Measurements from ENCODE around the gene RERE.
A peak's percentile ranks its signal among the peaks of the same experiment; 100 is the strongest.
"Not testable (repeated sequence)": the region's sequence is repeated elsewhere in the genome, so short reads cannot be mapped to it uniquely, and the experiment has no call there.

RERE gene

DNA sequence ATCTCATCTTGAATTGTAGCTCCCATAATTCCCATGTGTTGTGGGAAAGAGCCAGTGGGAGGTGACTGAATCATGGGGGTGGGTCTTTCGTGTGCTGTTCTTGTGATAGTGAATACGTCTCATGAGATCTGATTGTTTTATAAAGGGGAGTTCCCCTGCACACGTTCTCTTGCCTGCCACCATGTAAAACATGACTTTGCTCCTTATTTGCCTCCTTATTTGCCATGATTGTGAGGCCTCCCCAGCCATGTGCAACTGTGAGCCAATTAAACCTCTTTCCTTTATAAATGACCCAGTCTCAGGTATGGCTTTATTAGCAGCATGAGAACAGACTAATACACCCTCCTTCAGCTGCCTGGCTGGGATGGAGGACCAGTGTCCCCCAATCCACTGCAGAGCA lies 224.1 kb downstream of the RERE start:
- CTCF ChIA-PET; H3K27ac ChIP-seq (ENCODE audit: extremely low read depth, low read depth, low read length); POLR2A ChIA-PET: not testable (repeated sequence)

GRCh38 chr1:8591569-8591968 lies 225.9 kb downstream of the RERE start:
- H3K4me3 ChIP-seq (ENCODE audit: low read depth, low read length): no peak overlapping the region
- peaks cover 6% of the 10 kb centered on the region; the same call in 1 of the 2 replicates for H3K4me1 ChIP-seq (ENCODE audit: control insufficient read depth, insufficient read depth, low read length)
- H3K36me3 ChIP-seq (ENCODE audit: control insufficient read depth in 2 of 2, insufficient read depth in 1 of 2, low read length in 2 of 2): no peaks in the 10 kb centered on the region
- H3K9me3 ChIP-seq (ENCODE audit: control insufficient read depth, insufficient read depth, low read depth, low read length): no peaks in the 10 kb centered on the region
- no peak overlapping the region for H3K27ac ChIP-seq (ENCODE audit: extremely low read depth, low read depth, low read length)
- CTCF ChIA-PET: no interaction called here
- POLR2A ChIA-PET: no interaction called here
- TF ChIP-seq, protein P1, sequence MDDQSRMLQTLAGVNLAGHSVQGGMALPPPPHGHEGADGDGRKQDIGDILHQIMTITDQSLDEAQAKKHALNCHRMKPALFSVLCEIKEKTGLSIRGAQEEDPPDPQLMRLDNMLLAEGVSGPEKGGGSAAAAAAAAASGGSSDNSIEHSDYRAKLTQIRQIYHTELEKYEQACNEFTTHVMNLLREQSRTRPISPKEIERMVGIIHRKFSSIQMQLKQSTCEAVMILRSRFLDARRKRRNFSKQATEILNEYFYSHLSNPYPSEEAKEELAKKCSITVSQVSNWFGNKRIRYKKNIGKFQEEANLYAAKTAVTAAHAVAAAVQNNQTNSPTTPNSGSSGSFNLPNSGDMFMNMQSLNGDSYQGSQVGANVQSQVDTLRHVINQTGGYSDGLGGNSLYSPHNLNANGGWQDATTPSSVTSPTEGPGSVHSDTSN (CRISPR knock-in tag; IDR thresholded peaks at IDR 0.05): no peak
- TF ChIP-seq ZNF830 (tag by site-specific recombination; IDR thresholded peaks at IDR 0.05; ENCODE audit: low read depth) (no peak), ZNF558 (tag by site-specific recombination; IDR thresholded peaks at IDR 0.05) (no peak), ZNF416 (tag by site-specific recombination; IDR thresholded peaks at IDR 0.05) (no peak), ZNF138 (tag by site-specific recombination; IDR thresholded peaks at IDR 0.05; ENCODE audit: borderline replicate concordance) (no peak), ZNF18 (tag by site-specific recombination; IDR thresholded peaks at IDR 0.05) (peak; percentile 65), ZFP3 (tag by site-specific recombination; IDR thresholded peaks at IDR 0.05; ENCODE audit: low read depth) (no peak), HOXD13 (CRISPR knock-in tag; IDR thresholded peaks at IDR 0.05; ENCODE audit: borderline replicate concordance) (no peak)

More for the DNA sequence above, 224.1 kb downstream of the RERE start:
- H3K36me3 ChIP-seq (ENCODE audit: control insufficient read depth in 2 of 2, insufficient read depth in 1 of 2, low read length in 2 of 2); H3K9me3 ChIP-seq (ENCODE audit: control insufficient read depth, insufficient read depth, low read depth, low read length); H3K4me1 ChIP-seq (ENCODE audit: control insufficient read depth, insufficient read depth, low read length); H3K4me3 ChIP-seq (ENCODE audit: low read depth, low read length): not testable (repeated sequence)
- peak; percentile 83 for TF ChIP-seq SETDB1 (IDR thresholded peaks at IDR 0.05; ENCODE audit: insufficient read length, low read length)

GRCh38 chr1:8590721-8591351 lies 226.6 kb downstream of the RERE start:
- Histone ChIP-seq H3K27ac (ENCODE audit: extremely low read depth, low read depth, low read length) (no peak overlapping the region), H3K4me3 (ENCODE audit: low read depth, low read length) (no peak overlapping the region), H3K4me1 (ENCODE audit: control insufficient read depth, insufficient read depth, low read length) (peaks cover 10% of the 10 kb centered on the region; the same call in 1 of the 2 replicates), H3K36me3 (ENCODE audit: control insufficient read depth in 2 of 2, insufficient read depth in 1 of 2, low read length in 2 of 2) (no peaks in the 10 kb centered on the region), H3K9me3 (ENCODE audit: control insufficient read depth, insufficient read depth, low read depth, low read length) (no peaks in the 10 kb centered on the region)
- ChIA-PET CTCF (no interaction called here), POLR2A (interaction anchor here (1.3 kb wide), 1 partner anchor 16 kb away, joined by 3 read pairs; no protein-coding TSS in a partner anchor)
- TF ChIP-seq ZNF2 (tag by site-specific recombination; IDR thresholded peaks at IDR 0.05) (no peak), PRDM4 (tag by site-specific recombination; IDR thresholded peaks at IDR 0.05) (peak; percentile 40; the same call in 1 of the 2 replicates), ZFP41 (tag by site-specific recombination; IDR thresholded peaks at IDR 0.05; ENCODE audit: borderline replicate concordance) (no peak)

DNA sequence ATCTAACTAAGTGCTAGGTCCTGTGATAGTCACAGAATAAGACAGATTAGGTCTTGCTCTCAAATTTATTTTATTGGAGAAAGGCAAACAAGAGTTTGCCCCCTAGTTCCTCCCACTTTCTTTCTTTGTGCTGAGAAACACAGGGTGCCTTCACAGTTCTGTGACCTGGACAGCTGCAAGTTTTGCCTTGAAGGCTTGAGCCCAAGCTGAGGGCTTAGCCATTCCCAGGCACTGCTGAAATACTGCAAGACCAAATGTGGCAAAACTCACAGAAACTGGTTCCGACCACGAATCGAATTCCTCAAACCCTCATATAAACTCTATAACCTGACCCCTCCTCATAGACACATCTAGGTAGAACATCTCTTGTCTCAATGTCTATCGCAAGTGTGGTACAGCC lies 227.9 kb downstream of the RERE start:
- H3K36me3 ChIP-seq (ENCODE audit: control insufficient read depth in 2 of 2, insufficient read depth in 1 of 2, low read length in 2 of 2): no peaks in the 10 kb centered on the region
- H3K4me1 ChIP-seq (ENCODE audit: control insufficient read depth, insufficient read depth, low read length): peaks cover 10% of the 10 kb centered on the region; the same call in 1 of the 2 replicates
- no peaks in the 10 kb centered on the region for H3K9me3 ChIP-seq (ENCODE audit: control insufficient read depth, insufficient read depth, low read depth, low read length)
- ChIA-PET POLR2A (no interaction called here), CTCF (no interaction called here)
- H3K4me3 ChIP-seq (ENCODE audit: low read depth, low read length): no peak overlapping the region
- TF ChIP-seq ZNF558 (tag by site-specific recombination; IDR thresholded peaks at IDR 0.05) (no peak), ZNF48 (tag by site-specific recombination; IDR thresholded peaks at IDR 0.05) (no peak), ZSCAN30 (tag by site-specific recombination; IDR thresholded peaks at IDR 0.05) (no peak), ZNF169 (tag by site-specific recombination; IDR thresholded peaks at IDR 0.05) (no peak), OSR2 (tag by site-specific recombination; IDR thresholded peaks at IDR 0.05) (no peak), BCL11B (tag by site-specific recombination; IDR thresholded peaks at IDR 0.05; ENCODE audit: low read depth) (no peak), SETDB1 (IDR thresholded peaks at IDR 0.05; ENCODE audit: insufficient read length, low read length) (no peak), SP3 (tag by site-specific recombination; IDR thresholded peaks at IDR 0.05) (no peak), ZFHX2 (tag by site-specific recombination; conservative IDR thresholded peaks at IDR 0.05) (no peak)
- no peak overlapping the region for H3K27ac ChIP-seq (ENCODE audit: extremely low read depth, low read depth, low read length)

Data from HEK293 (cell line).